Measurements from ENCODE around the gene INO80E.

DNA sequence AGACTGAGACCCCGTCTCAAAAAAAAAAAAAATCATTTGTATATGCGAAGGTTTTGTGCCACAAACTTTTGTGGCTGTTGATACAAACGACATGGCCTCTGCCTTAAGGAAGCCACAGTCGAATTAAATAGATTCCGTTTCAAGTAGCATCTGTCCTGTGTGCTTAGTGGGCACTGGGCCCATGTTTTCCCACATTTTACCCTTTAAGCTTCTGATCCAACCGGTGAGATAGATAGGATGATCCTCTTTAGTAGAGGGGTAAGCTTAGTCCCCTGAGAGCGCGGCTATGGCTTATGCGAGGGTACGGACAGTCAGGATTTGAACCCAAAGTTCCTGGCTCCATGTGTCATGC, 34.9 kb upstream of the INO80E start:
- TF ChIP-seq, protein P1, sequence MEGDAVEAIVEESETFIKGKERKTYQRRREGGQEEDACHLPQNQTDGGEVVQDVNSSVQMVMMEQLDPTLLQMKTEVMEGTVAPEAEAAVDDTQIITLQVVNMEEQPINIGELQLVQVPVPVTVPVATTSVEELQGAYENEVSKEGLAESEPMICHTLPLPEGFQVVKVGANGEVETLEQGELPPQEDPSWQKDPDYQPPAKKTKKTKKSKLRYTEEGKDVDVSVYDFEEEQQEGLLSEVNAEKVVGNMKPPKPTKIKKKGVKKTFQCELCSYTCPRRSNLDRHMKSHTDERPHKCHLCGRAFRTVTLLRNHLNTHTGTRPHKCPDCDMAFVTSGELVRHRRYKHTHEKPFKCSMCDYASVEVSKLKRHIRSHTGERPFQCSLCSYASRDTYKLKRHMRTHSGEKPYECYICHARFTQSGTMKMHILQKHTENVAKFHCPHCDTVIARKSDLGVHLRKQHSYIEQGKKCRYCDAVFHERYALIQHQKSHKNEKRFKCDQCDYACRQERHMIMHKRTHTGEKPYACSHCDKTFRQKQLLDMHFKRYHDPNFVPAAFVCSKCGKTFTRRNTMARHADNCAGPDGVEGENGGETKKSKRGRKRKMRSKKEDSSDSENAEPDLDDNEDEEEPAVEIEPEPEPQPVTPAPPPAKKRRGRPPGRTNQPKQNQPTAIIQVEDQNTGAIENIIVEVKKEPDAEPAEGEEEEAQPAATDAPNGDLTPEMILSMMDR (conservative IDR thresholded peaks at IDR 0.05; ENCODE audit: low read depth, low read length): no peak
- TF ChIP-seq EZH2 (IDR thresholded peaks at IDR 0.05; ENCODE audit: borderline replicate concordance, low read depth, low read length, poor library complexity, severe bottlenecking): no peak
